K562 (cell line): ENCODE data around the gene RASD1. TPM values are rescaled to one million over a fixed set of nuclear protein-coding genes. Genes with fewer than 3 reads are reported as not detected.

Experiments
- BRD9 ChIP-seq: fragments of 450-650 bp; IDR thresholded peaks from 2 replicates; pipeline ENCODE4 v1.6.1; 2018; ENCODE audit warnings: low read depth; ENCODE audit not compliant: partially characterized antibody
- CBFB ChIP-seq: sonication (generic); formaldehyde crosslinking; IDR thresholded peaks from 2 replicates; pipeline ENCODE4 v1.4.0; 2020; ENCODE audit warnings: mild to moderate bottlenecking, missing genetic modification reagents
- CCNT2 ChIP-seq: IDR thresholded peaks from 2 replicates; pipeline ENCODE4 v1.6.1; 2011; ENCODE audit warnings: borderline replicate concordance, low read depth, mild to moderate bottlenecking, moderate library complexity, mixed read lengths, low read length; ENCODE audit not compliant: insufficient read length; ENCODE audit errors: extremely low read depth
- CEBPG ChIP-seq, 3 experiments: fragments of 200-800 bp in 1 of 3; sonication (Bioruptor generic) in 1 of 3; sonication (generic) in 1 of 3; formaldehyde crosslinking in 1 of 3; IDR thresholded peaks in 2 of 3; conservative IDR thresholded peaks in 1 of 3; 2 replicates each; pipeline versions ENCODE4 v1.6.1 to v1.8.0; 2016 to 2022; ENCODE audit warnings: missing compliant biosample characterization in 2 of 3, missing genetic modification characterization in 2 of 3, mild to moderate bottlenecking in 1 of 3, missing genetic modification reagents in 1 of 3
- CREB1 ChIP-seq, 2 experiments: sonication (generic) in 1 of 2; formaldehyde crosslinking in 1 of 2; IDR thresholded peaks; 2 replicates each; pipeline versions ENCODE4 v1.6.1 to v1.8.0; 2012 to 2022; ENCODE audit warnings: inconsistent platforms in 1 of 2, mild to moderate bottlenecking in 1 of 2, missing genetic modification reagents in 1 of 2, moderate library complexity in 1 of 2
- DIDO1 ChIP-seq: fragments of 450-650 bp; IDR thresholded peaks from 2 replicates; pipeline ENCODE4 v1.6.1; 2016; ENCODE audit warnings: low read depth, missing biosample characterization, missing genetic modification characterization
- EP400 ChIP-seq: fragments of 450-650 bp; IDR thresholded peaks from 2 replicates; pipeline ENCODE4 v1.6.1; 2017; ENCODE audit warnings: antibody characterized with exemption, mild to moderate bottlenecking, moderate library complexity
- FOS ChIP-seq: IDR thresholded peaks from 3 replicates; pipeline ENCODE4 v1.6.1; 2011; ENCODE audit not compliant: insufficient read length; ENCODE audit errors: extremely low read depth
- FUS ChIP-seq: fragments of 200-400 bp; formaldehyde crosslinking; optimal IDR thresholded peaks from 2 replicates; pipeline ENCODE3; 2017; ENCODE audit warnings: low read depth, low read length
- HSF4 ChIP-seq: fragments of 250-450 bp; sonication (Bioruptor Pico); IDR thresholded peaks from 2 replicates; pipeline ENCODE4 v2.1.2; 2022; ENCODE audit warnings: mild to moderate bottlenecking, moderate library complexity, borderline replicate concordance
- KAT8 ChIP-seq: fragments of 450-650 bp; IDR thresholded peaks from 2 replicates; pipeline ENCODE4 v1.6.1; 2016; ENCODE audit warnings: low read depth, mild to moderate bottlenecking
- MCM7 ChIP-seq, 2 experiments: fragments of 450-650 bp; IDR thresholded peaks; 2 replicates each; pipeline ENCODE4 v1.6.1; 2016 to 2018
- PCBP1 ChIP-seq: fragments of 200-400 bp; formaldehyde crosslinking; IDR thresholded peaks from 2 replicates; pipeline ENCODE4 v1.6.1; 2018; ENCODE audit warnings: mild to moderate bottlenecking, low read depth, low read length; ENCODE audit not compliant: poor library complexity, severe bottlenecking
- RNF2 ChIP-seq: sonication (generic); IDR thresholded peaks from 2 replicates; pipeline ENCODE4 v1.6.1; 2016
- ZNF212 ChIP-seq: fragments of 450-650 bp; formaldehyde crosslinking; IDR thresholded peaks from 2 replicates; pipeline ENCODE4 v1.4.0; 2020; ENCODE audit warnings: mild to moderate bottlenecking
- ZNF282 ChIP-seq: sonication (generic); formaldehyde crosslinking; IDR thresholded peaks from 2 replicates; pipeline ENCODE4 v1.8.1; 2023; ENCODE audit warnings: missing genetic modification reagents
- ZNF311 ChIP-seq: fragments of 250-450 bp; sonication (Bioruptor Pico); IDR thresholded peaks from 2 replicates; pipeline ENCODE4 v1.4.0; 2020; ENCODE audit warnings: mild to moderate bottlenecking, moderate library complexity
- ZNF408 ChIP-seq: fragments of 250-450 bp; sonication (Bioruptor Pico); IDR thresholded peaks from 2 replicates; pipeline ENCODE4 v1.4.0; 2020; ENCODE audit warnings: low read depth, mild to moderate bottlenecking, moderate library complexity
- ZNF717 ChIP-seq: fragments of 250-450 bp; sonication (Bioruptor Pico); IDR thresholded peaks from 2 replicates; pipeline ENCODE4 v1.5.0; 2021
- ZNF778 ChIP-seq: fragments of 450-650 bp; formaldehyde crosslinking; IDR thresholded peaks from 2 replicates; pipeline ENCODE4 v1.4.0; 2020; ENCODE audit warnings: mild to moderate bottlenecking, moderate library complexity
- polyA plus RNA-seq, 8 experiments: library from polyadenylated mRNA; depleted of rRNA in 4 of 8; stranded (reverse) in 5 of 8; unstranded in 3 of 8; fragments of >200 nt; fragmentation: Nextera tagmentation in 2 of 8; fragmentation: Illumina TruSeq in 1 of 8; extraction: Ambion mirVana in 2 of 8; extraction: Trizol in 1 of 8; gene quantifications; 2 replicates each; pipeline versions ENCODE4 v1.2.1 to v1.2.3, GENCODE V29; 2011 to 2014; ENCODE audit warnings: inconsistent platforms in 1 of 8, missing spikeins in 1 of 8
- total RNA-seq, 7 experiments: library from RNA; depleted of rRNA in 6 of 7; stranded (reverse); fragments of >200 nt in 6 of 7; fragmentation: Illumina TruSeq in 2 of 7; extraction: Trizol in 2 of 7; gene quantifications; 2 replicates each; pipeline versions ENCODE4 v1.2.1 to v1.2.3, GENCODE V29; 2011 to 2021; ENCODE audit warnings: low replicate concordance in 1 of 7
- TF ChIP-seq, protein P1 (sequence below): sonication (generic); formaldehyde crosslinking; IDR thresholded peaks from 2 replicates; pipeline ENCODE4 v1.8.1; 2023; ENCODE audit warnings: missing genetic modification reagents, mild to moderate bottlenecking, borderline replicate concordance
- TF ChIP-seq, protein P2 (sequence below): fragments of 250-450 bp; sonication (Bioruptor Pico); IDR thresholded peaks from 2 replicates; pipeline ENCODE4 v1.5.0; 2020; ENCODE audit warnings: mild to moderate bottlenecking, borderline replicate concordance

The RASD1 gene
- total and polyA plus RNA-seq, 9 of the 15 experiments (the other 6 are each of a cell fraction or from before 2014, with no cell fraction given) = 0.11 TPM; not detected in 8

DNA sequence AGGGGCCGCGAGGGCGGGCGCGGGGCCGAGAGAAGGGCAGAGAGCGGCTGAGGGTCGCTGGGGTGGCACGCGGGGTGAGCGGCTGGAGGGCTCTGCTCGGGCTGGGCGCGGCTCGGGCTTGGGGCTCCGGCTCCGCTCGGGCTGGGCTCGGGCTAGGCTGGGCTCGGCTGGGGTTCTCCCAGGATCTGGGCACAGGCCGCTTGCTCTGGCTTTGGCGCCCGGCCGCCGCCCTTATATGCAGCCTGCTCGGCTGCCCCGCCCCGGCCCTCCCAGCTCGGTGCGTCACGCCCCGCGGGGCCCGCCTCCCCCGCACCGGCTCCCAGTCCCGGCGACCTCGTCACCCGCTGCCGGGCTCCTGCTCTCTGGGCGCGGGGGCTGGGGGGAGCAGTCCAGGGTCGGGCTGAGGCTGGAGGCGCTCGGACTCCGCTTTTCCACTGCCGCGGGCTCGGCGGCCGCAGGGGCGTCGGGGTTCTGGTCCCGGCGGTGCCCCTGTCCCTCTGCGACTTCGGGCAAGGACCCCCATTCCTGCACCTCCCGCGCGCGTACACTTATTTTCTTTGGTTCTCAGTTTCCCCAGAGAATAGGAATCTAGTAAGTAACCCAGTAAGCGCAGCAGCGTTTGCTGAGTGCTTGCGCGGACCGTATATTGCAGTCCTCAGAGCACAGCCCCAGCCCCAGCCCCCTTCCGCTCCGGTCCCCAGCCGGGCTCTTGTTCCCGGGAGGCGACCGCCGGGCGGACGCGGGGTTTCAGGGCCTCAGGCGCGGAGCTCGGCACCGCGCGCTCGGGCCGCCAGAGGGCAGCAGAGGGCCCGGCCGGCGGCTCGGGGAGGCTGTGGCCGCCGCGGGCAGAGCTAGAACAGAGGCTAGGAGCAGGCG, at the start of gene RASD1 (continued):
- TF ChIP-seq, protein P1, sequence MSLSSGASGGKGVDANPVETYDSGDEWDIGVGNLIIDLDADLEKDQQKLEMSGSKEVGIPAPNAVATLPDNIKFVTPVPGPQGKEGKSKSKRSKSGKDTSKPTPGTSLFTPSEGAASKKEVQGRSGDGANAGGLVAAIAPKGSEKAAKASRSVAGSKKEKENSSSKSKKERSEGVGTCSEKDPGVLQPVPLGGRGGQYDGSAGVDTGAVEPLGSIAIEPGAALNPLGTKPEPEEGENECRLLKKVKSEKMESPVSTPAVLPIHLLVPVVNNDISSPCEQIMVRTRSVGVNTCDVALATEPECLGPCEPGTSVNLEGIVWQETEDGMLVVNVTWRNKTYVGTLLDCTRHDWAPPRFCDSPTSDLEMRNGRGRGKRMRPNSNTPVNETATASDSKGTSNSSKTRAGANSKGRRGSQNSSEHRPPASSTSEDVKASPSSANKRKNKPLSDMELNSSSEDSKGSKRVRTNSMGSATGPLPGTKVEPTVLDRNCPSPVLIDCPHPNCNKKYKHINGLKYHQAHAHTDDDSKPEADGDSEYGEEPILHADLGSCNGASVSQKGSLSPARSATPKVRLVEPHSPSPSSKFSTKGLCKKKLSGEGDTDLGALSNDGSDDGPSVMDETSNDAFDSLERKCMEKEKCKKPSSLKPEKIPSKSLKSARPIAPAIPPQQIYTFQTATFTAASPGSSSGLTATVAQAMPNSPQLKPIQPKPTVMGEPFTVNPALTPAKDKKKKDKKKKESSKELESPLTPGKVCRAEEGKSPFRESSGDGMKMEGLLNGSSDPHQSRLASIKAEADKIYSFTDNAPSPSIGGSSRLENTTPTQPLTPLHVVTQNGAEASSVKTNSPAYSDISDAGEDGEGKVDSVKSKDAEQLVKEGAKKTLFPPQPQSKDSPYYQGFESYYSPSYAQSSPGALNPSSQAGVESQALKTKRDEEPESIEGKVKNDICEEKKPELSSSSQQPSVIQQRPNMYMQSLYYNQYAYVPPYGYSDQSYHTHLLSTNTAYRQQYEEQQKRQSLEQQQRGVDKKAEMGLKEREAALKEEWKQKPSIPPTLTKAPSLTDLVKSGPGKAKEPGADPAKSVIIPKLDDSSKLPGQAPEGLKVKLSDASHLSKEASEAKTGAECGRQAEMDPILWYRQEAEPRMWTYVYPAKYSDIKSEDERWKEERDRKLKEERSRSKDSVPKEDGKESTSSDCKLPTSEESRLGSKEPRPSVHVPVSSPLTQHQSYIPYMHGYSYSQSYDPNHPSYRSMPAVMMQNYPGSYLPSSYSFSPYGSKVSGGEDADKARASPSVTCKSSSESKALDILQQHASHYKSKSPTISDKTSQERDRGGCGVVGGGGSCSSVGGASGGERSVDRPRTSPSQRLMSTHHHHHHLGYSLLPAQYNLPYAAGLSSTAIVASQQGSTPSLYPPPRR (CRISPR knock-in tag) = no peak
- TF ChIP-seq DIDO1 (tag) = no peak
- peak; percentile 35 for TF ChIP-seq PCBP1
- no peak for TF ChIP-seq BRD9
- TF ChIP-seq ZNF778 (CRISPR knock-in tag) = no peak
- no peak for TF ChIP-seq KAT8
- no peak for TF ChIP-seq EP400
- TF ChIP-seq ZNF212 (CRISPR knock-in tag) = no peak
- TF ChIP-seq CEBPG (CRISPR knock-in tag; IDR thresholded peaks at IDR 0.05) = no peak
- TF ChIP-seq CEBPG (tag; conservative IDR thresholded peaks at IDR 0.05 in 1 of 2, IDR thresholded peaks at IDR 0.05 in 1 of 2) = no peak
- TF ChIP-seq ZNF282 (CRISPR knock-in tag) = no peak
- TF ChIP-seq FUS = no peak
- TF ChIP-seq ZNF311 (CRISPR knock-in tag) = no peak
- no peak for TF ChIP-seq ZNF717
- TF ChIP-seq CREB1 (IDR thresholded peaks at IDR 0.05) = peak; percentile 22; the same call in 1 of the 2 replicates
- TF ChIP-seq CREB1 (CRISPR knock-in tag; IDR thresholded peaks at IDR 0.05) = peak; percentile 68
- no peak for TF ChIP-seq HSF4 (CRISPR knock-in tag)
- peak; percentile 25 for TF ChIP-seq CCNT2
- TF ChIP-seq CBFB = no peak
- TF ChIP-seq FOS = no peak
- TF ChIP-seq, protein P2, sequence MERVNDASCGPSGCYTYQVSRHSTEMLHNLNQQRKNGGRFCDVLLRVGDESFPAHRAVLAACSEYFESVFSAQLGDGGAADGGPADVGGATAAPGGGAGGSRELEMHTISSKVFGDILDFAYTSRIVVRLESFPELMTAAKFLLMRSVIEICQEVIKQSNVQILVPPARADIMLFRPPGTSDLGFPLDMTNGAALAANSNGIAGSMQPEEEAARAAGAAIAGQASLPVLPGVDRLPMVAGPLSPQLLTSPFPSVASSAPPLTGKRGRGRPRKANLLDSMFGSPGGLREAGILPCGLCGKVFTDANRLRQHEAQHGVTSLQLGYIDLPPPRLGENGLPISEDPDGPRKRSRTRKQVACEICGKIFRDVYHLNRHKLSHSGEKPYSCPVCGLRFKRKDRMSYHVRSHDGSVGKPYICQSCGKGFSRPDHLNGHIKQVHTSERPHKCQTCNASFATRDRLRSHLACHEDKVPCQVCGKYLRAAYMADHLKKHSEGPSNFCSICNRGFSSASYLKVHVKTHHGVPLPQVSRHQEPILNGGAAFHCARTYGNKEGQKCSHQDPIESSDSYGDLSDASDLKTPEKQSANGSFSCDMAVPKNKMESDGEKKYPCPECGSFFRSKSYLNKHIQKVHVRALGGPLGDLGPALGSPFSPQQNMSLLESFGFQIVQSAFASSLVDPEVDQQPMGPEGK = no peak
- TF ChIP-seq ZNF408 (CRISPR knock-in tag) = no peak
- TF ChIP-seq MCM7 (IDR thresholded peaks at IDR 0.05) = no peak
- no peak for TF ChIP-seq RNF2
